Right renal cortex interstitium (tissue), 3 donors: ENCODE results near the gene ZDHHC24. TPM values are rescaled to one million over a fixed set of nuclear protein-coding genes. Genes with fewer than 3 reads are reported as not detected.

Experiments
- DNase-seq, 3 donors: peaks; one replicate each; pipeline ENCODE4 v3.0.0-alpha.2; 2013; ENCODE audit warnings: low read depth in 3 of 3, low spot score in 2 of 3
- polyA plus RNA-seq, 3 donors: library from polyadenylated mRNA; unstranded; fragments of 120-200 nt; gene quantifications; one replicate each; pipeline ENCODE4 v1.2.1, GENCODE V29; 2013; ENCODE audit not compliant: insufficient read length in 3 of 3

ZDHHC24 gene
- polyA plus RNA-seq, 3 donors, result 6.5 to 7.3 (median 6.6) TPM

DNA sequence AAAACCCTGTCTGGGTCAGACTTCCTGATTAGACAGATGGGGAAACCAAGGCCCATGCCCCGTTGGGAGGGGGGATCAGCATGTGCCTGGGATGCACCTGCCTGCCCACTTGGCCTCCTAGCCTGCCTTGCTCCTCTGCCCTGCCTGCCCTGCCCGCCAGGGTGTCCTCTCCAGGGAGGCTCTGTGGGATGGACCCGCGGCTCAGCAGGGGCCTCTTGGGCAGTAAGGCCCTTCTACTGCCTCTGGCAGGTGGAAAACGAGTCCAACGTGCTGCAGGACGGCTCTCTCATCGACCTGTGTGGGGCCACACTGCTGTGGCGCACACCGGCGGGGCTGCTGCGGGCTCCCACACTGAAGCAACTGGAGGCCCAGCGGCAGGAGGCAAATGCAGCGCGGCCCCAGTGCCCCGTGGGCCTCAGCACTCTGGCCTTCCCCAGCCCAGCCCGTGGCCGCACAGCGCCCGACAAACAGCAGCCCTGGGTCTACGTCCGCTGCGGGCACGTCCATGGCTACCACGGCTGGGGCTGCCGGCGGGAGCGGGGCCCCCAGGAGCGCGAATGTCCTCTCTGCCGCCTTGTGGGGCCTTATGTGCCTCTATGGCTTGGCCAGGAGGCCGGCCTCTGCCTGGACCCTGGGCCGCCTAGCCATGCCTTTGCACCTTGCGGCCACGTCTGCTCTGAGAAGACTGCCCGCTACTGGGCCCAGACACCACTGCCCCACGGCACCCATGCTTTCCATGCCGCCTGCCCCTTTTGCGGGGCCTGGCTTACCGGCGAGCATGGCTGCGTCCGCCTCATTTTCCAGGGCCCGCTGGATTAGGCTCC is 70.3 kb downstream of the ZDHHC24 start:
- no peak for DNase-seq

DNA sequence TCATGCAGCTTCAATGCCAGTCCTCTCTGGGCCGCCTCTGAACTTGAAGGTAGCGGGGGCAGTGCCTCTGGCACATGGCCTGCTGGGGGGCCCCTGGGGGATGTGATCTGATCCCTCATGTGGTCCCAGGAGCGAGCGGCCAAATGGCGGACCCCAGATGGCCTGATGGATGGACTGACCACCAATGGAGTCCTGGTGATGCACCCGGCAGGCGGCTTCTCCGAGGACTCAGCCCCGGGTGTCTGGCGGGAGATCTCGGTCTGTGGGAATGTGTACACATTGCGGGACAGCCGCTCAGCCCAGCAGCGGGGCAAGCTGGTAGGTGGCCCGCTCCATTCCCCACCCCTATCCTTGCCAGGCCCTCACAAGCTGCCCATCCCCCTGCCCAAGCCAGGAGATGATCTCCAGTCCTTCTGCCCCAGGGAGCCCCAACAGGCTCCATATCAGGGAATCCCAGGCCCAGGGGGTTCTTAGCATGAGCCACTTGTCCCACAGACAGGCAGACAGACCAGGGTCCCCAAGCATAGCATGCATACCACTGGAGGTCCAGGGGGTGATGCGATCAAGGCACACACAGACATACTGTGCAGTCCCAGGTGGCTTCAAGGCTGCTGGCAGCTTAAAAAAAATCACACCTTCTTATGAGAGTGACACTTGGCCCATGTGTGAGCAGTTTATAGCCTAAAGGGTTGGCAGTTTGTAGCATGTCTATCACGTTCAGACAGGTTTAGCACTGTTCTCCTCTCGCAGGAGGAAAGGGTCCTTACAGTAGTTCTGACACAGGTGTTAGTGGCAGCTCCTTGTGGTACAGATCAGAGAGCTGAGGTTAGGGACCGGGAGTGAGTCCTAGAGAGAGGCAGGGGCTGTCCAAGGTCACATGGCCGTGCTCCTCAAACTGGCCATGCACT is 72.0 kb downstream of the ZDHHC24 start:
- no peak for DNase-seq

DNA sequence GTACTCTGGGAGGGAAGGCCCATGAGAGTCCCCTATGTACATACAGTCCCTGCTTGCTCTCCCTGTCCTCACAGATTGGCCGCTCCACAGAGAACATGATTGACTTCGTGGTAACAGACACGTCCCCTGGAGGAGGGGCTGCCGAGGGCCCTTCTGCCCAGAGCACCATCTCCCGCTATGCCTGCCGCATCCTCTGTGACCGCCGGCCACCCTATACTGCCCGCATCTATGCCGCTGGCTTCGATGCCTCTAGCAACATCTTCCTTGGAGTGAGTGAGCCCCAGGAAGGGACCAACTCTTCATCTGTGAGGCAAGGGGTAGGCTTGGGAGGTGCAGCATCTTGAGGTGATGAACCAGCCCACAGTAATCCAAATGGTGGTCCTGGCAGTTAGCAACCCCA is 72.7 kb downstream of the ZDHHC24 start:
- no peak for DNase-seq

DNA sequence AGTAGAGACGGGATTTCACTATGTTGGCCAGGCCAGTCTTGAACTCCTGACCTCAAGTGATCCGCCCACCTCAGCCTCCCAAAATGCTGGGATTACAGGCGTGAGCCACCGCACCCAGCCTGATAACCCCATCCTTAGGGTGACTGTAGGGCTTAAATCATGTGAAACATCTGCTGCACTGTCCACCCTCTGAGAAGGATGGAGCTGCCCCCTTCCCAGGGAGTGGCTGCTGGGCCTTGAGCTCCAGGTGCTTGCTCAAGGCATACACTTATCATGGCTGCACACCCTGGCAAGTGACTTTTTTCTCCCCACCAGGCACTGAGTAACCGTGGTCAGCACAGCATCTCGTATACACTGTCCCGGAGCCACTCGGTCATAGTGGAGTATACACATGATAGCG is 73.8 kb downstream of the ZDHHC24 start:
- DNase-seq, result no peak

DNA sequence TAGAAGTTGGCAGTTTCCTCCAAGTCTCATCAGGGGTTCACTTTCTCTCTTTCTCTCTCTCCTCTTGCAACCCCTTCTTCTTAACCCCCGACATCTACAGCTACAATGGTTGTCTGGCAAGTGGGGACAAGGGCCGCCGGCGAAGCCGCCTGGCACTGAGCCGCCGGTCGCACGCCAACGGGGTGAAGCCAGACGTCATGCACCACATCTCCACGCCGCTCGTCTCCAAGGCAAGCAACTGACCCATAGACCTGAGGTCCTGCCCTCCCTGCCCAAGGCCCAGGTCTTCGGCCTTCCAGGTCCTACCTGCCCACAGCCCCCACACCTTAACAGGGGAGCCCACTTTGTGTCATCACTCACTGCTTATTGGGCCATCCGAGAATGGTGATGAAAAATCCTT is 74.7 kb downstream of the ZDHHC24 start:
- DNase-seq, result no peak

Other genes with a start within 250 kb of the ZDHHC24 start
- 10 to 100 TPM; 54.0 to 61.4 (median 56.2) TPM for gene CD248, start 229.0 kb downstream of the ZDHHC24 start, polyA plus RNA-seq
- gene RIN1, start 209.6 kb downstream of the ZDHHC24 start, polyA plus RNA-seq, result 1 to 10 TPM; 1.4 to 2.3 (median 1.6) TPM
- gene BRMS1, start 200.9 kb downstream of the ZDHHC24 start, polyA plus RNA-seq, result 10 to 100 TPM; 30.7 to 32.0 (median 31.3) TPM
- gene B4GAT1, start 198.4 kb downstream of the ZDHHC24 start, polyA plus RNA-seq, result 10 to 100 TPM; 50.0 to 55.0 (median 50.6) TPM
- 10 to 100 TPM; 17.5 to 18.2 (median 17.9) TPM for gene SLC29A2, start 174.3 kb downstream of the ZDHHC24 start, polyA plus RNA-seq
- under 1 TPM; 0.06 to 0.11 (median 0.11) TPM for gene NPAS4, start 125.0 kb downstream of the ZDHHC24 start, polyA plus RNA-seq
- 10 to 100 TPM; 69.6 to 74.7 (median 72.5) TPM for gene MRPL11, start 107.2 kb downstream of the ZDHHC24 start, polyA plus RNA-seq
- gene PELI3, start 79.1 kb downstream of the ZDHHC24 start, polyA plus RNA-seq, result 1 to 10 TPM; 4.1 to 4.7 (median 4.6) TPM
- 10 to 100 TPM; 20.5 to 22.5 (median 20.6) TPM for gene DPP3, start 65.6 kb downstream of the ZDHHC24 start, polyA plus RNA-seq
- gene BBS1, start 35.4 kb downstream of the ZDHHC24 start, polyA plus RNA-seq, result 10 to 100 TPM; 59.1 to 67.6 (median 67.0) TPM
- gene ACTN3, start 855 bp upstream of the ZDHHC24 start, polyA plus RNA-seq, result under 1 TPM; 0.40 to 0.67 (median 0.53) TPM
- gene CTSF, start 22.6 kb upstream of the ZDHHC24 start, polyA plus RNA-seq, result 100 to 1,000 TPM in 2 of 3 donors, 10 to 100 TPM in 1; 95.5 to 107 (median 105) TPM
- under 1 TPM; 0.28 to 0.36 (median 0.28) TPM for gene CCDC87, start 47.0 kb upstream of the ZDHHC24 start, polyA plus RNA-seq
- gene CCS, start 47.1 kb upstream of the ZDHHC24 start, polyA plus RNA-seq, result 10 to 100 TPM; 37.6 to 41.9 (median 39.5) TPM
- 10 to 100 TPM; 53.8 to 60.4 (median 54.6) TPM for gene RBM14, start 70.6 kb upstream of the ZDHHC24 start, polyA plus RNA-seq
- gene RBM4, start 92.7 kb upstream of the ZDHHC24 start, polyA plus RNA-seq, result 100 to 1,000 TPM; 268 to 292 (median 286) TPM
- 10 to 100 TPM; 66.8 to 68.8 (median 66.8) TPM for gene RBM4B, start 131.8 kb upstream of the ZDHHC24 start, polyA plus RNA-seq
- 10 to 100 TPM; 51.2 to 65.8 (median 52.4) TPM for gene SPTBN2, start 183.2 kb upstream of the ZDHHC24 start, polyA plus RNA-seq